IPS-NIHi7 (cell line): Measurements from ENCODE around the gene PPFIA1.

Experiments used
- DNase-seq: peaks from one replicate; pipeline ENCODE4 v3.0.0; 2012; ENCODE audit warnings: mixed read lengths; ENCODE audit errors: extremely low spot score

Gene PPFIA1

DNA sequence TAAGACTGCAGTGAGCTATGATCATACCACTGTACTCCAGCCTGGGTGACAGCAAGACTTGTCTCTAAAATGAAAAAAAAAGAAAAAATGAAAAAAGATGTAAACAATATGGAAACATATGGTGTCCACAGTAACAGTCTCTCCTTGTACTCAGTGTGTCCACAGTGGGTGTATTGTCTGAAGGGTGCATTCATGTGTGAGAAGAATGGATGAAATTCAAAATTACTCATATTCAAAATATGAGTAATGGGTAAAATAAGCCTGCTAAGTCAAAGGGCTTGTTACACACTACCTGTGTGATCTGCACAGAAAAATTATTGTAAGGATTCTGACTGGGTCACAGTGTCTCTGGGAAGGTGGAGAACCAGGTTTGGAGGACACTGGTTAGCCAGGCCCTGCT is 26.9 kb downstream of the PPFIA1 start:
- no peak for DNase-seq

DNA sequence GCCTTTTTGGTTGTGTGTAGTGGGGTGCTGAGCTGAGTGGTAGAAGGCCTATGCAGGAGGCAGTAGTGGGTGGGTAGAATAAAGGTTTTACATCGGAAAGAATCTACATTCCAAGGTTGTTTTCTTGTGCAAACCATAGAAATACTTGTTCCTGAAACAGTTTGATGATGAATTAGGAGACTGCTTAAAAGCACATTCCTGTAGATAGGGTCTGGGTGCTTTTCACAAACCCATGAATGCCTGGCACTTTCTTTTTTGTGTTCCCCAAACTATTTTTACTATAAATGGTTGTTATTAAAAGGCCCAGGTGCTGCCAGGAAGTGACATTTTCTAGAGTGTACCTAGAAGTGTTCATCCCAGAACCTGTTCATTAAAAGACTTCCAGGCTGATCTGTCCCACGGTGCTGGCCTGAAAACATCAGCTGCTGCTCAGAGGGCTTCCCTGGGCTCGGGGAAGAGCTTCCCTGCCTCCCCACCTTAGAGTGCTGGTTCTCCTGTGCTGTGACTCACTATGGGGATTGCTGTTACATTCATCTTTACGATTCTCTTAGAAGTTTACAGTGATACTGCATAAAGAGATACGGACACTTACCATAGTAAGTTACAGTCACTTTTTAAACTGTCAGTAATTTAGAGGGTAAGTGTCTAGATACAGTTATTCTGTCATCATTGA is 27.9 kb downstream of the PPFIA1 start:
- no peak for DNase-seq

DNA sequence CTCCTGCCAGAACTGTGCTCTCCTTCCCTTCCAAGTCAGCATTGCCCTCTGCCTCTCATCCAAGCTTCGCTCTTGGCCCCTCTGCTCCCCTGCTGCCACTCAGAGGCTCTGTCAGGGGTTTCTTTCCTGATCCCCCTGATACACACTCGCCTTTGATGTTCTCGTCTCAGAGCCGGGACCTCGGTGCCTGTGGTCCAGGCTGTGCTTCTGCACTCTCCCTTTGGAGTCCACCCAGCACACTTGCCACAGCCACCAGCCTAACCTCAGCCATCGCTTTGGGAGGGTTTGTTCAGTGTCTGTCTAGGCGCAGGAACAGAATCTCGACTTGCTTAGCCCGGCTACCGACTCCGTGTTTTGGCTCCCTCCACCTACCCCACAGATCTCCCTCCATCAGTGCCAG is 29.1 kb downstream of the PPFIA1 start:
- no peak for DNase-seq

DNA sequence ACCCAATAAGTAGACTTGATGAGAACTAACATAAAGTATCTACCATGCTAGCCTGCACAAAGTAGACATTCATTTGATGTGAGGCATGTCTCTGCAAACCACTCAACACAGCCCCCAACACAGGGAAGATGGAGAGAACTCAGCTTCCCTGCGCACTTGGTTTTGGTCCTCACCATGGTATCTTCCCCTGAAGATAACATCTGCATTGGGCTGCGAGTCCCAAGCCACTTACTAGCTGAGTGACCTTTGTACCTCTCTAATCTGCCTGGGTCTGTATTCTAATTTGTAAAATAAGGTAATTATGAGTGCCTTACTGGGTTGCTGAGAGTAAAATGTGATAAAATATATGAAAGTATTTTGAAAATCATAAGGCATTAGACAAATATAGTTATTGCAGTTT is 30.7 kb downstream of the PPFIA1 start:
- DNase-seq = no peak

- no peak for DNase-seq
These were observed 31.4 kb downstream of the PPFIA1 start for GRCh38 chr11:70301721-70302418.

- no peak for DNase-seq
These were observed 31.9 kb downstream of the PPFIA1 start for GRCh38 chr11:70302419-70302752.

- DNase-seq = no peak
These were observed 32.6 kb downstream of the PPFIA1 start for GRCh38 chr11:70303070-70303469.

GRCh38 chr11:70304208-70304603 is 33.7 kb downstream of the PPFIA1 start:
- DNase-seq = no peak

GRCh38 chr11:70305501-70305900 is 35.0 kb downstream of the PPFIA1 start:
- DNase-seq = no peak

- no peak for DNase-seq
These were observed 36.1 kb downstream of the PPFIA1 start for GRCh38 chr11:70306586-70307033.

DNA sequence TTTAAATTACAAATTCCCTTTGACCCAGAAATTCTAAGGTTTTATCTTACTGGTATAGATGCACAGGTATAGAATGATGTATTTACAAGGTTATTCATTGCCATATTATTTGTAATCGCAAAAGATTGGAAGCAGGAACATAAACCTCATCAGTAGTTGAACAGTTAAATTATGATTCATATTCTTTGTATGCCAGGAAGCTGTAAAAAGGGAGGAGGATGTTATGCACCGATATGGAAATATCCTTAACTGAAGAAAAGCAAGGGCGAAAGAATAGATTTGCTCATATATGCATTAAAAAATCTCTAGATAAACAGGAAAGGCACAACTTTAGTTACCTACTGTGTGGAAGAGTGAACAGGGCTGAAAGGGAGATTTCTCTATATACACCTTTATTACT is 36.7 kb downstream of the PPFIA1 start:
- DNase-seq = no peak

GRCh38 chr11:70311616-70312015 is 41.1 kb downstream of the PPFIA1 start:
- DNase-seq = no peak

DNA sequence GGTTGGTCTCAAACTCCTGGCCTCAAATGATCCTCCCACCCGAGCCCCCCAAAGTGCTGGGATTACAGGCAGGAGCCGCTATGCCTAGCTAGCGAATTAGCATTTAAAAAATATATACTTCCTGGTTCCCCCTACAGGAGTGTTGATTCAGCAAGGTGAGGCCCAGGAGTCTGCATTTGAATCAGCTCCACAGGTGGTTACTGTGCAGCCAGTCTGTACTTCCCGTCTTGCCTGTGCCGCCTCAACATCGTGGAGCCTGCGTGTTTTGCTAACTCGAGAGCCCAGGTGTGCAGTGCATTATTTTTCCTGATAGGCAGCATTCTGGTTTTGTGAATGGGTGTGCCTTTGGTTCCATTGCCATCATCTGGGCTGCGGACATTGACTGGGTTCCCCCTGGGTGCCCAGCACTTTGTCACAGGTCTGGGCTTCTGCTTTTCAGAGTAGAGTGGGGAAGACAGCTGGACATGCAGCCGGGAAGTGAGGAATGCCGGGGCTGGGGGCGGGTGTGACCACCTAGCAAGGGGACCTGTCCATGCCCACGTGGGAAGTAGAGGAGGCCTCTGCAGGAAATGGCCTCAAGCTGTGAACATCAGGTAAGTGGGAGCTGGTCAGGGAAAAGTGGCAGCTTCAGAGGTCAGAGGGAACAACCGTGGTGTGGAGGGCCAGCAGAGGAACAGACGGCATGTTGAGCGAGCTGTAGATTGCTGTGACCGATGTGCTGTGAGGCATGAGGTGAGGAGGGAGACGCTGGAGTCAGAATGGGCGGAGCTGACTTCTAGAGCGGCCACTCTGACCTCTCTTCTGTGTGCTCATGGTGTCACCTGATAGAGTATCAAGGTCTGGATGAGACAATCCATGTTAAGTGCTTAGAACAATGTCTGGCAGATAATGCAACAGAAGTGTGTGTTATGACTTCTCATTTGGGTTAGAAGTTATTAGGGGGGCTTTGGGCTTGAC is 42.2 kb downstream of the PPFIA1 start:
- peak; percentile 60 for DNase-seq

GRCh38 chr11:70313945-70314344 is 43.5 kb downstream of the PPFIA1 start:
- no peak for DNase-seq

- DNase-seq = no peak
These were observed 44.2 kb downstream of the PPFIA1 start for GRCh38 chr11:70314730-70315129.

DNA sequence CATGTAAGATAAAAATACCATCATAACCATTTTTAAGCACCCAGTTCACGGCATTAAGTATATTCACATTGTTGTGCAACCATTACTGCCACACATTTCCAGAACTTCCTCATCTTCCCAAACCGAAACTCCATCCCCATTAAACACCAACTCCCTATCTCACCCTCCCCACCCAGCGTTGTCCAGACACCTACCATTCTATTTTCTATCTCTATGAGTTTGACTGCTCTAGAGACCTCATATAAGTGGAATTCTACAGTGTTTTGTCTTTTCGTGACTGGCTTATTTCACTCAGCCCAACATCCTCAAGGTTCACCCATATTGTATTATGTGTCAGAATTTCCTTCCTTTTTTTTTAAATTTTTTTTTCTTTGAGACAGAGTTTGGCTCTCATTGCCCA is 45.2 kb downstream of the PPFIA1 start:
- DNase-seq = no peak

DNA sequence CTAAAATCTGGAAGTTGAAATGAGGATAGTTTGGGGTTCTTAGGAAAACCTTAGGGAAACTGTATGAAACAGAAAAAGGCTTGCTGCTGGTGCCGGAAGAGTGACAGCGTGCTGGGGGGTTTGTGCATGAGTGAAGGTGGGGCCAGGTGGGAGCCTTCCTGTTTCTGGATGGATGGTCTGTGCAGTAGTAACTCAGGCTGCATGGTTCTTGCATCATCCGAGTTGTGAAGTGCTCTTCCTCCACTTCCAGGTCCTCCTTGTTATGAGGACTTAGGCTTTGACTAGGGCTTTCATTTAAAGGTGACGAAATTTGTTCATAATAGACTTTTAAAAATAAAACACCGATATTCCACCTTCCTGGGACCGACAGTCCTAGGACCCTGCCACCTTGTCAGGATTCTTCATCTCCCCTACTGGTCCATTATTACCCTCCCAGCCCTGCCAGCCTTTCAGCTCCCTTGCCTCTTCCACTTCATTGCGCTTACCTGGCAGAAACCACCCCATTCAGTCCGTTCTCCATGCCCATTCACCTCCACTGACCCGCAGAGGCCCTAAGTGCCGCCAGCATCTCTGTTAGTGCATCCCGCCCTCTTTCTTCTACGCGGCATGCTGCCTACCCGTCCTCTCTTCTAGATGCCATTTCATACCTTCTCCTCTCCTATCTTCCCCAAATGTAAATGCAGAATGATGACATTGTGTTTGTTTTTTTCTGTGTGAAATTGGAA is 47.3 kb downstream of the PPFIA1 start:
- DNase-seq = no peak

DNA sequence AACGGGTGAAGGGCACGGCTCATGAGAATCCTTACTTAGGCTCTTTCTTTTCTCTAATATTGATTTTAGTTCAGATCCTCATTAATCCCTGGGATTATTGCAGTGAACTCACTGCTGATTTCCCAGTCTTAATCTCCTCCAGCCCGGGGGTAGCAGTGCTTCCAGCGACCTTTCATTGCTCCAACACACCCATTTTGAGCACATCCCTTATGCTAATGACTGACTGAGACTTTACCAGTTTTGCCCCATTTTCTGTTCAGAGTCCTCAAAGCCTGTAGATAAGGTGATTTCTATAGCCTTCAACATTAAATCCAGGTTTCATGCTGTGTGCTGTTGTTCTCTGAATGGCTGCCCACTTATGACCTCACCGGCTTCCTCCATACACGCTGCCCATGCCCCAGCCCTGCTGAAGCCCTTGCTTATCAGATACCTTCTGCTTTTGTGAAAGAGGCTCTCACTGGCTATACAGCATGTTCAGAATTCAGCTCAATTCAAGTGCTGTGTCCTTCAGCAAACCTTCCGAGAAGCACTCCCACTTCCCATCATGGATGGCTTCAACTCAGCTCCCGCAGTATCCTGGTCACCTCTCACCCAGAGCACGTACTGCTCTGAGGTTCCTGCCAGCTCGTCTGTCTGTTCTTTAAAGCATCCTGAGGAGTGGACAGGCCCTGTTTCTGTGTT is 49.0 kb downstream of the PPFIA1 start:
- DNase-seq = no peak

DNA sequence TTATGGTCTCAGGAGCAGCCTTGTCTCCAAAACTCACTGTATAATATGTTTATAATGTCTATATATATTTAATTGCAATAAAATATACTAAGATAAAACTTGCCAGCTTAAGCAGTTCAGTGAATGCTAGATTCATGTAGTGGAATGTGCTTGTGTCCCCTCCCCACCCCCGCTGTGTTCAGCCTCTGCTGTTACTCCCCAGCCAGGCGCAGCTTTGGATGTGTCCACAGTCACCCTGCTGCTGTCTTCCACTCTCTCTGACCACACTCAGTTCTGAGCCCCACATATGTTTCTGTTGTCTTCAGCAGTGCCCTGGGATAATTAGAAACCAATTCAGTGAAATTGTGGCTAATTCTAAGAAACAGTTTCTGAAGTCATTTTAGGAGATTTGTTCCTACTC is 52.2 kb downstream of the PPFIA1 start:
- DNase-seq = no peak

DNA sequence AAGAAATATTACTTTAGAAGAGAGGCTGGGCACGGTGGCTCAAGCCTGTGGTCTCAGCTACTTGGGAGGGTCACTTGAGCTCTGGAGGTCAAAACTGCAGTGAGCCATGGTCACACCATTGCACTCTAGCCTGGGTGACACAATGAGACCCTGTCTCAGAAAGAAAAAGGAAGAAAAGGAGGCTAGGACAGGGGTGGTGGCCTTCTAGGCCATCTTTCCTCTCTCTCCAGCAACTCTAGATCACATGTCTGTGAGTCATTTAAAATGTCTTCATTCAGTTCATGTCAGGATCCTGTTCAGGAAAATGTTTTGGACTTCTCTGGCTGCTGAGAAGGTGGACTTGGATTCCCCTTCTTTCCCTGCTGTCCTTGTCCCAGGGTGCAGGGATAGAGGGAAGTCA is 53.3 kb downstream of the PPFIA1 start:
- DNase-seq = no peak

GRCh38 chr11:70324376-70325115 is 54.1 kb downstream of the PPFIA1 start:
- no peak for DNase-seq
